SJSA1 (cell line): ENCODE data around the gene ALPK1. TPM values are rescaled to one million over a fixed set of nuclear protein-coding genes. Genes with fewer than 3 reads are reported as not detected.

Experiments
- DNase-seq, 2 experiments: peaks; one replicate each; pipeline ENCODE4 v3.0.0-alpha.2; 2015 to 2020; ENCODE audit warnings: low spot score in 2 of 2, low read depth in 1 of 2
- H3K27ac ChIP-seq: fragments of 250-450 bp; sonication (Bioruptor Pico); 2 replicates; pipeline ENCODE4 v1.5.1; 2020; ENCODE audit warnings: mild to moderate bottlenecking, moderate library complexity
- H3K27me3 ChIP-seq: fragments of 250-450 bp; sonication (Bioruptor Pico); replicated peaks from 2 replicates; pipeline ENCODE4 v1.5.1; 2020; ENCODE audit warnings: mild to moderate bottlenecking, moderate library complexity
- H3K36me3 ChIP-seq: fragments of 250-450 bp; sonication (Bioruptor Pico); 2 replicates; pipeline ENCODE4 v1.5.1; 2020; ENCODE audit warnings: mild to moderate bottlenecking
- H3K4me1 ChIP-seq: fragments of 250-450 bp; sonication (Bioruptor Pico); replicated peaks from 2 replicates; pipeline ENCODE4 v1.6.1; 2021; ENCODE audit warnings: mild to moderate bottlenecking
- H3K4me3 ChIP-seq: fragments of 250-450 bp; sonication (Bioruptor Pico); 2 replicates; pipeline ENCODE4 v1.5.1; 2020; ENCODE audit warnings: mild to moderate bottlenecking
- H3K9me3 ChIP-seq: fragments of 250-450 bp; sonication (Bioruptor Pico); replicated peaks from 2 replicates; pipeline ENCODE4 v1.5.1; 2020; ENCODE audit warnings: mild to moderate bottlenecking
- total RNA-seq: library from RNA; depleted of rRNA; stranded (reverse); fragments of >200 nt; shearing (Covaris generic); gene quantifications from 2 replicates; pipeline ENCODE4 v1.2.3, GENCODE V29; 2014

The ALPK1 gene
- total RNA-seq, 1 experiment from 2014 or later: 9.6 TPM

- Histone ChIP-seq H3K36me3 (peaks cover 2% of the 10 kb centered on the region; the same call in 1 of the 2 replicates), H3K27ac (no peak overlapping the region), H3K9me3 (peaks cover 5% of the 10 kb centered on the region; the same call in 1 of the 2 replicates), H3K4me3 (no peak overlapping the region), H3K4me1 (no peaks in the 10 kb centered on the region), H3K27me3 (no peaks in the 10 kb centered on the region)
- DNase-seq: no peak
These were observed 62.0 kb downstream of the ALPK1 start for GRCh38 chr4:112358952-112359749.

- H3K4me3 ChIP-seq: no peak overlapping the region
- H3K36me3 ChIP-seq: peaks cover 2% of the 10 kb centered on the region; the same call in 1 of the 2 replicates
- no peak for DNase-seq
- H3K9me3 ChIP-seq: peaks cover 5% of the 10 kb centered on the region; the same call in 1 of the 2 replicates
- no peak overlapping the region for H3K27ac ChIP-seq
- no peaks in the 10 kb centered on the region for H3K27me3 ChIP-seq
- H3K4me1 ChIP-seq: no peaks in the 10 kb centered on the region
These were observed 64.1 kb downstream of the ALPK1 start for GRCh38 chr4:112361181-112361791.

- Histone ChIP-seq H3K27ac (no peak overlapping the region), H3K4me3 (no peak overlapping the region), H3K9me3 (no peaks in the 10 kb centered on the region), H3K36me3 (no peaks in the 10 kb centered on the region), H3K27me3 (no peaks in the 10 kb centered on the region), H3K4me1 (no peaks in the 10 kb centered on the region)
- DNase-seq: no peak
These were observed 73.3 kb downstream of the ALPK1 start for GRCh38 chr4:112370466-112370865.

GRCh38 chr4:112371361-112371760 is 74.2 kb downstream of the ALPK1 start:
- Histone ChIP-seq H3K36me3 (no peaks in the 10 kb centered on the region), H3K9me3 (no peaks in the 10 kb centered on the region), H3K4me1 (no peaks in the 10 kb centered on the region), H3K27ac (no peak overlapping the region), H3K27me3 (no peaks in the 10 kb centered on the region), H3K4me3 (no peak overlapping the region)
- no peak for DNase-seq

GRCh38 chr4:112374850-112375249 is 77.7 kb downstream of the ALPK1 start:
- H3K36me3 ChIP-seq: no peaks in the 10 kb centered on the region
- no peak for DNase-seq
- peaks cover 8% of the 10 kb centered on the region for H3K4me1 ChIP-seq
- H3K9me3 ChIP-seq: no peaks in the 10 kb centered on the region
- H3K27ac ChIP-seq: no peak overlapping the region
- no peaks in the 10 kb centered on the region for H3K27me3 ChIP-seq
- no peak overlapping the region for H3K4me3 ChIP-seq

GRCh38 chr4:112377171-112377570 is 80.0 kb downstream of the ALPK1 start:
- H3K4me1 ChIP-seq: peaks cover 14% of the 10 kb centered on the region
- H3K27me3 ChIP-seq: no peaks in the 10 kb centered on the region
- no peaks in the 10 kb centered on the region for H3K9me3 ChIP-seq
- no peak overlapping the region for H3K27ac ChIP-seq
- no peaks in the 10 kb centered on the region for H3K36me3 ChIP-seq
- no peak for DNase-seq
- H3K4me3 ChIP-seq: no peak overlapping the region

- Histone ChIP-seq H3K4me3 (no peak overlapping the region), H3K4me1 (peaks cover 14% of the 10 kb centered on the region)
- DNase-seq: no peak
These were observed 80.5 kb downstream of the ALPK1 start for GRCh38 chr4:112377594-112378242.

GRCh38 chr4:112378243-112378620 is 81.1 kb downstream of the ALPK1 start:
- Histone ChIP-seq H3K4me1 (peaks cover 14% of the 10 kb centered on the region), H3K36me3 (no peaks in the 10 kb centered on the region), H3K27me3 (no peaks in the 10 kb centered on the region)

More at GRCh38 chr4:112377594-112378242, 80.5 kb downstream of the ALPK1 start:
- no peak overlapping the region for H3K27ac ChIP-seq
- H3K27me3 ChIP-seq: no peaks in the 10 kb centered on the region
- no peaks in the 10 kb centered on the region for H3K36me3 ChIP-seq
- H3K9me3 ChIP-seq: no peaks in the 10 kb centered on the region

GRCh38 chr4:112378858-112379257 is 81.7 kb downstream of the ALPK1 start:
- H3K27me3 ChIP-seq: no peaks in the 10 kb centered on the region
- no peak for DNase-seq
- no peak overlapping the region for H3K27ac ChIP-seq
- no peaks in the 10 kb centered on the region for H3K9me3 ChIP-seq
- peaks cover 14% of the 10 kb centered on the region for H3K4me1 ChIP-seq
- no peak overlapping the region for H3K4me3 ChIP-seq
- H3K36me3 ChIP-seq: no peaks in the 10 kb centered on the region

More at GRCh38 chr4:112378243-112378620, 81.1 kb downstream of the ALPK1 start:
- Histone ChIP-seq H3K9me3 (no peaks in the 10 kb centered on the region), H3K4me3 (no peak overlapping the region), H3K27ac (no peak overlapping the region)
- DNase-seq: no peak

GRCh38 chr4:112379306-112379705 is 82.1 kb downstream of the ALPK1 start:
- H3K27ac ChIP-seq: no peak overlapping the region
- DNase-seq: no peak
- no peak overlapping the region for H3K4me3 ChIP-seq
- no peaks in the 10 kb centered on the region for H3K27me3 ChIP-seq
- H3K4me1 ChIP-seq: peaks cover 14% of the 10 kb centered on the region
- no peaks in the 10 kb centered on the region for H3K9me3 ChIP-seq
- no peaks in the 10 kb centered on the region for H3K36me3 ChIP-seq

- Histone ChIP-seq H3K27ac (no peak overlapping the region), H3K4me1 (peaks cover 14% of the 10 kb centered on the region), H3K4me3 (no peak overlapping the region), H3K36me3 (no peaks in the 10 kb centered on the region), H3K9me3 (no peaks in the 10 kb centered on the region), H3K27me3 (no peaks in the 10 kb centered on the region)
- no peak for DNase-seq
These were observed 85.0 kb downstream of the ALPK1 start for GRCh38 chr4:112381996-112382692.

GRCh38 chr4:112386071-112386470 is 88.9 kb downstream of the ALPK1 start:
- no peak overlapping the region for H3K4me3 ChIP-seq

GRCh38 chr4:112402098-112402497 is 104.9 kb downstream of the ALPK1 start:
- Histone ChIP-seq H3K27me3 (no peaks in the 10 kb centered on the region), H3K36me3 (no peaks in the 10 kb centered on the region), H3K27ac (no peak overlapping the region), H3K4me3 (no peak overlapping the region), H3K4me1 (no peaks in the 10 kb centered on the region), H3K9me3 (no peaks in the 10 kb centered on the region)
- DNase-seq: no peak

More at GRCh38 chr4:112386071-112386470, 88.9 kb downstream of the ALPK1 start:
- Histone ChIP-seq H3K36me3 (no peaks in the 10 kb centered on the region), H3K27me3 (no peaks in the 10 kb centered on the region), H3K27ac (no peak overlapping the region), H3K9me3 (no peaks in the 10 kb centered on the region), H3K4me1 (no peaks in the 10 kb centered on the region)
- no peak for DNase-seq
